GM18498 (cell line): Measurements from ENCODE around the gene SNAI1.
"Not testable (repeated sequence)": the region's sequence is repeated elsewhere in the genome, so short reads cannot be mapped to it uniquely, and the experiment has no call there.

Experiments used
- ATAC-seq: cut with Tn5 transposase; IDR thresholded peaks from one replicate; pipeline ENCODE4 v1.9.1; 2021; ENCODE audit warnings: mild to moderate bottlenecking, moderate library complexity; ENCODE audit not compliant: unreplicated experiment

SNAI1 gene

DNA sequence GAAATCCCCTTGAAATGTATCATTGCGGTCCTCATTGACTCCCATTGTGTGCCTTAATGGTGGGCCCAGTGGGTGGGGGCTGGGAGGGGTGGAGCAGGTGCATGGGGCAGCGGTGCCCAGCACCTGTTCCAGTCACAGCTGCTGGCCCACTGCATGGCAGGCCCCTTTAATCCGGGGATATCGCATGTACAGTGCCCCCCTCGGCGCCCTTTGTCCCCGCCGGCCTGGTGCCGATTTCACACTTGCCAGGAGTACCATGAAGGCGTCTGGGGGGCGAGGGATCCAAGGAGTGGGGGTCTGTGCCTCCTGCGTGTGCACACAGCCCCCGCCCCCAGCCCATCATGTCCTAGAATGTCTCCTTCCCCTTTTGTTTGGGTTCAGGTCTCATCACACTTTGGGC, 2.8 kb downstream of the SNAI1 start:
- ATAC-seq: no peak

DNA sequence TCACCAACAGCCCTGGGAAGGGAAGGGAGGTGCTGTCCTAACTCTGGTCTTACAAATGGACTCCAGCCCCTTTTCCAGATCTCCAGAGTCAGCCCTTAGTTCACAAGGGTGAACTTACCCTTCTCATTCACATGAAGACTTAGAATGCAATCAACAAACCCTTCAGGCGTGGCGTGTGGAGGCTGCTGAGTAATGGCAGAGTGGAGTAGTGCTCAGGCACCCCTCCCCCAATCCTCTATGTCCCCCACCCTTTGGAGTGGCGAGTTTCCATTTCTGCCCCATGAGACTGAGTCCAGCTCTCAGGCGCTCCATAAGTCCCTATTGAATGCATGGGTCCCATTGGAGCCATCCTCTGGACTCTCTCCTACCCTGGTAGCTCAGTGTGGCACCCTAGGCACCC, 3.3 kb downstream of the SNAI1 start:
- ATAC-seq: no peak

DNA sequence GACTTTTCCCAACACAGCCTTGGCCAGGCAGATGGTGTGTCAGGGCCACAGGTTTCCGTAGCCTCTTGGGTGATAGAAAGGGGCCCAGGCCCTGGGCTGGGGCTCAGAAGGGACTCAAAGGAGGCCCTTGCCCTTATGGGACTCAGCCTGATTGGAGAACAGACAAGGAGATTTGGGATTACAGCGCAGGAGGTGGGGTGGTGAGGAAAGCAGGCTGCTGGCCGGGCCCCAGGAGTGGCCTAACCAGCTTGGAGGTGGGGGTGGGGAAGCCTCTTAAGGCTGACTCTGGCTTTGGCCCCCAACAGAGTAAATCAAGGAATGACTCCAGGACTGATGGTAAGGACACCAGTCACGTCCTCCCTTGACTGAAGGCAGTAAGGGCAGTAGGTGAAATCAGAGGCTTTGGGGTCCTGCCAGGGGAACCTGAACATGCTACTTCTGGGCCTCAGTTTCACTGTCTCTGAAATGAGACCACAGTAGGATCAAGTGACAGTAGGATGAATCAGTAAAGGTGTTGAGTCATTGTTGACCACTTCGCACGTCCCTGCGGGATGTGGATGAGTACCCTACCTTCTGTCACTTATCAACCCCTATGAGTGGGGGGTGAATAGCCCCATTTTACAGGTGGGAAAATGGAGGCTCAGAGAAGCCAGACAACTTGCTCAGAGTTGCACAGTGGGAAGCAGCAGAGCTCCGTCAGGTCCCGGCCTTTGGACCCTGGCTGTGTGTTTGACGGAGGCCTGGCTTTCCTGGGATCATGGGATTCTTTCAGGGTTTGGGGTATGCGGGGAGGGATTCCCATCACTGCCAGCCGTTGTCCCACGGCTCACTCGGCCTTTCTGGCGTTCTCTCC, 4.5 kb downstream of the SNAI1 start:
- ATAC-seq: no peak

DNA sequence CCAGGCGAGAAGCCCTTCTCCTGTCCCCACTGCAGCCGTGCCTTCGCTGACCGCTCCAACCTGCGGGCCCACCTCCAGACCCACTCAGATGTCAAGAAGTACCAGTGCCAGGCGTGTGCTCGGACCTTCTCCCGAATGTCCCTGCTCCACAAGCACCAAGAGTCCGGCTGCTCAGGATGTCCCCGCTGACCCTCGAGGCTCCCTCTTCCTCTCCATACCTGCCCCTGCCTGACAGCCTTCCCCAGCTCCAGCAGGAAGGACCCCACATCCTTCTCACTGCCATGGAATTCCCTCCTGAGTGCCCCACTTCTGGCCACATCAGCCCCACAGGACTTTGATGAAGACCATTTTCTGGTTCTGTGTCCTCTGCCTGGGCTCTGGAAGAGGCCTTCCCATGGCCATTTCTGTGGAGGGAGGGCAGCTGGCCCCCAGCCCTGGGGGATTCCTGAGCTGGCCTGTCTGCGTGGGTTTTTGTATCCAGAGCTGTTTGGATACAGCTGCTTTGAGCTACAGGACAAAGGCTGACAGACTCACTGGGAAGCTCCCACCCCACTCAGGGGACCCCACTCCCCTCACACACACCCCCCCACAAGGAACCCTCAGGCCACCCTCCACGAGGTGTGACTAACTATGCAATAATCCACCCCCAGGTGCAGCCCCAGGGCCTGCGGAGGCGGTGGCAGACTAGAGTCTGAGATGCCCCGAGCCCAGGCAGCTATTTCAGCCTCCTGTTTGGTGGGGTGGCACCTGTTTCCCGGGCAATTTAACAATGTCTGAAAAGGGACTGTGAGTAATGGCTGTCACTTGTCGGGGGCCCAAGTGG, 5.3 kb downstream of the SNAI1 start:
- ATAC-seq: no peak

DNA sequence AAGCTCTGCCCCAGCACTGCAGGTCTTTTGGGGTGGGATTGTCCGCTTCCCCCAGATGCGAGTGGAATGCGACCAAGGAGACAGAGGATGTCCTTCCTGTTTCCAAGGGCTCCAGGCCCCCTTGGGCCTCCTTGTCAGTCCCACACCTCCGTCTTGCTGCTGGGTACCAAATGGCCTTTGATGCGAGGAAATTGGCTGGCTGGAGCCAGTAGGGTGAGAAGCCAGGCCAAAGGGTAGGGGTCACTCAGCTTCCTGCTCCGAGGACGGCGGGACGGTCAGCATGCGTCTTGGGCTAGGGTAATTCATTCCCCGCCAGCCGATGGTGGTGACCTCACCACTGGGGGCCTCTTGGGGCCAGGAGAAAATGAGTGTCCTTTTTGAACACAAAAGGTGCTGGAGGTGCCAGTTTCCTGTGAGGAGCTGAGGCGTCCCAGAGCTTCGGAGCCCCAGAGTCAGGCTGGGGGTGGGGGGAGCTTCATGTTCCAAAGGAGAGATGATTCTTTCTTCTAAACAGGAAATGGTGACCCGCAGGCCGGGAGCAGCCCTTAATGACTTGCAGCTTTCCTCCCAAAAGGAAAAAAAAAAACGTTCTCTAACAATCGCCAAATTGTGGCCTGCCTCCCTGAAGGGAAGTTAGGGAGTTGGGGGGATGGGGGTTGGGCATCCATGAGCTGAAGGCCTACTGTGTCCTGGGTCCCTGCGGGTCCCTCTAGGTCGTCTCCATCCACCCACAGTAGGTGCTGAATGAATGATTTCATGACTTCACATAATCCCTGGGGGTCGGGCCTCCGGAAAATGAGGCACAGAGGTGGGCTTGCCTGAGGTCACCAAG, 6.7 kb downstream of the SNAI1 start:
- no peak for ATAC-seq

DNA sequence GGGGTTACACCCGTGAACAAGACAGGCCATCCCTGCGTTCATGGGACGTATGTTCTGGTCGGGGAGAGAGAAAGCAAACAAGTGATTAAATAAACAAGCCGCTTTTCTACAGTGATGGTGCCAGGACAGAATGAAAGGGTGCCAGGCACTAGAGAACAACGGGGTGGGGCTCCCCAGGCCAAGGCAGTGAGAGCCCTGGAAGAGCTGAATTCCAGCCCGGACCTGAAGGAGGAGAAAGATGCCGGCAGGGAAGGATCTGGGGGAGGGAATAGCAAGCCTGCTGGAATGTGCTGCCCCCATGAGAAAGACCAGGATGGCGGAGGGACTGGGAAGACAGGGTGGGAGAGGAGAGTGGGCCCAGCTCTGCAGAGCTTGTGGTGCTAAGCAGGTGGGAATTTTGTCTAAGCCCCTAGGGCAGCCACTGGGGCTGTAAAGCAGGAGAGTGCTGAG, 7.5 kb downstream of the SNAI1 start:
- no peak for ATAC-seq

DNA sequence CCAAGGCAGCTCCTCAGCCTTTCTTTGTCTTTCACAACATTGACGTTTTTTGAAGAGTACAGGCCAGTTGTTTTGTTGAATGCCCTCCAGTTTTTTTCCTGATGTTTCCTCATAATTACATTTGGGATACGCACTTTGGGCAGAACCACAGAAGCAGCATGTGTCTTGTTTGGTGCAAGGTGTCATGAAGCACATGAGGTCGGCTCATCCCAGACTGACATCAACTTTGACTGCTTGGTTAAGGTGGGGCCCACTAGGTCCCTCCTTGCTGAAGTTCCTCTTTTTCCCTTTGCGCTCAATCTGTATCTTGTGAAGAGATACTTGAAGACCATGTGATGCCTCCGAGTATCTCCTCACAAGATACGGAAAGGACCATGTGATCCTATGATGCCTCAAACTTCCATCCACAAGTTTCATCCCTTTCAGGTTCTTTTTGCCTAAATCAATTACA, 10.5 kb downstream of the SNAI1 start:
- no peak for ATAC-seq

DNA sequence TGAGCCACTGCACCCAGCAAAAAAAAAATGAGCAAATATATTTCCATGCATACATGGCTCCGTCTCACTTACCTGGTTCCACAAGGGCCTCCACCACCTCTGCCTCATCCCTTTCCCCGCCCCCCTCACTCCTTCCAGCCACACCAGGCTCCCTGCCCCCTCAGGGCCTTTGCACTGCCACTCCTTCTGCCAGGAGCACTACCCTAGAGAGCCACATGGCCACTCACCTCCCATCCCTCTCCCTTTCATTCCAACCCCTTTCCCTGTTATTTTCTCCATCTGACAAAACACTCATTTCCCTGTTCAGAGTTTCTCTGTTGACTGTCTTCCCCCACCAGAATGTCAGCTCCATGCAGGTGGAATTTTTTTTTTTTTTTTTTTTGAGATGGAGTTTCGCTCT, 12.8 kb downstream of the SNAI1 start:
- no peak for ATAC-seq

DNA sequence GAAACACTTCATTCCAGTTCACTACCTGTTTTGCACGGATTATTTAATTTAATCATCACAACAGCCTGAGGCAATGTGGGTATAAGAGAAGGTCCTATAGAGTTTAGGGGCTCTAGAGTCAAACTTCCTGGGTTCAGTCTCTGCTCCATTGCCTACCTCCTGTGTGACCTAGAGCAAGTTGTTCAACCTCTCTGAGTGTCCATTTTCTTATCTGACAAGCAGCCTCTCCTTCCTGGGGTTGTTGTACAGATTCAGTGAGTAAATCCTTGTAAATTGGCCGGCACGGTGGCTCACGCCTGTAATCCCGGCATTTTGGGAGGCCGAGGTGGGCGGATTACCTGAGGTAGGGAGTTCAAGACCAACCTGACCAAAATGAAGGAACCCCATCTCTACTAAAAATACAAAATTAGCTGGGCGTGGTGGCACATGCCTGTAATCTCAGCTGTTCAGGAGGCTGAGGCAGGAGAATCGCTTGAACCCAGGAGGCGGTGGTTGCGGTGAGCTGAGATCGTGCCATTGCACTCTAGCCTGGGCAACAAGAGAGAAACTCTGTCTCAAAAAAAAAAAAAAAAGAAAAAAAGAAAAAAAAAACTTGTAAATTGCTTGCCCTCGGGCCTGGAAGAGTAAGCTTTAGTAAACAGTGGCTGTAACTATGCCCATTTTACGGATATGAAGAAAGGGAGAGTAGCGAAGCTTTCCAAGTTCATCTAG, 15.9 kb downstream of the SNAI1 start:
- ATAC-seq: not testable (repeated sequence)

DNA sequence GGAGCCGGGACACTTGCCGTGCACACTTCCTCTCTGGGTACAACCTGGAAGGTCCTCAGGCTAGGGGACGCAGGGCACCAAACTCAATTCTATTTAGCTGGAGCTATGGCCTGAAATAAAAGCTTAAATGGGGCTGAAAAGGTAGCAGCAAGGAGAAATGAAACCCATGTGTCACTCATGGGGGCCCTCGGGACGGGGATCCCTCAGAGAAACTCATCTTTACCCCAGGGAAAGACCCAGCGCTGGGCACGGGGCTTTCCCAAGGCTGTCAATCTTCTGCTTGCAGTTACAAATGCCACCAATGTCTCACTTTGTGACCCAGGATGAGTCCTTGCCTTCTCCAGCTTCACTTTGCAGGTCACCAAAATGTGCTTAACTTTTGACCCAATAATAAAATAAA, 16.5 kb downstream of the SNAI1 start:
- no peak for ATAC-seq

DNA sequence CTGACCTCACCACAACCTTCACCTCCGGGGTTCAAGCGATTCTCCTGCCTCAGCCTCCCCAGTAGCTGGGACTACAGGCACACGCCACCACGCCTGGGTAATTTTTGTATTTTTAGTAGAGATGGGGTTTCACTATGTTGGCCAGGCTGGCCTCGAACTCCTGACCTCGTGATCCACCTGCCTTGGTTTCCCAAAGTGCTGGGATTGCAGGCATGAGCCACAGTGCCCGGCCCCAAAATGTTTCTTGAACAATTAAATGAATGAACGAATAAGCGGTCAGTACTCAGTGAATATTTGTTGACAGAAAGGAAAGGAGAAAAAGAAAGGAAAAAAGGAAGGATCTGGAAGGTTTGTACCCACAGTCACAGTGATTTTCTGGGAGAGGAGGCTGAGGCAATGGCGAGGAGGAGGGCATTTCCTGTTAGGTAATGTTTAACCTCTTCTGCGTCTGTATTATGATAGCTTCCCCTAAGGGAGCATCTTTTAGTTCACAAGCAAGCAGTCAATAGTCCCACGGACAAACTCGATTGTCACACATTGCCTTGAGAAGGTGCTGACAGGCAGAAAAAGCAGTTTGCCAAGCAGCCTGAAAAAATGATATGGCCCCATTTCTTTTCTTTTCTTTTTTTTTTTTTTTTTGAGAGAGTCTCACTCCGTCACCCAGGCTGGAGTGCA, 17.9 kb downstream of the SNAI1 start:
- ATAC-seq: not testable (repeated sequence)

DNA sequence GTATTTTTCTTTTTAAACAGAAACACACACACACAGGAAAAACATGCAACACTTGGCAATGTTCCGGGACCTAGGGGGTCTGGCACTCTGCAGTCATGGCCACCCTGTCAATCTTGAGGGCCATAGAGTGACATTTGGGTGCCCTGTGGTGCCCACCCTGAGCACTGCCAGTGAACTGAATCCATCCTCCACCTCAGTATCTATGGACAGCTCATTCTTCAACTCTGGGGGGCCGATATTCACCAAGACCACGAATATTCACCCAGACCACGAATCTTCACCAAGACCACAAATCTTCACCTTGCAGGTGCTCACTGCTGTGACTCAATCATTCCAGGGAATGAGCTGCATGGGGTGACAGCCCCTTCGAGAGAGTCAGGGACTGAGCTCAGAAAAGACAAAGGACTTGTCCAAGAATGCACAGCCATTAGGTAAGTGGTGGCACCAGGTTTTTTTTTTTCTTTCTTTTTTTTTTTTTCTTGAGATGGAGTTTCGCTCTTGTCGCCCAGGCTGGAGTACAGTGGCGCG, 19.1 kb downstream of the SNAI1 start:
- ATAC-seq: no peak

DNA sequence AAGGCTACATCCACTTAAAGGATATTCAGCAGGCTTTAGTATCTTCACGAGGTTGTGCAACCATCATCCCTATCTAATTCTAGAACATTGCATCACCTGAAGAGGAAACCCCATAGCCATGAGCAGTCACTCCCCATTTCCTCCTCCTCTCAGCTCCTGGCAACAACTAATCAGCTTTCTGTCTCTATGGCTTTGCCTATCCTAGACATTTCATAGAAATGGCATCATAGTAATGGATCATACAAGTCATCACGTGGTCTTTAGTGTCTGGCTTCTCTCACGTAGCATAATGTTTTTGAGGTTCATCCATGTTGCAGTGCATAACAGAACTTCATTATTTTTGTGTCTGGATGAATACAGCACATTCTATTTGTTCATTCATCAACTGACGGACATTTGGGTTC, 20.5 kb downstream of the SNAI1 start:
- ATAC-seq: no peak

DNA sequence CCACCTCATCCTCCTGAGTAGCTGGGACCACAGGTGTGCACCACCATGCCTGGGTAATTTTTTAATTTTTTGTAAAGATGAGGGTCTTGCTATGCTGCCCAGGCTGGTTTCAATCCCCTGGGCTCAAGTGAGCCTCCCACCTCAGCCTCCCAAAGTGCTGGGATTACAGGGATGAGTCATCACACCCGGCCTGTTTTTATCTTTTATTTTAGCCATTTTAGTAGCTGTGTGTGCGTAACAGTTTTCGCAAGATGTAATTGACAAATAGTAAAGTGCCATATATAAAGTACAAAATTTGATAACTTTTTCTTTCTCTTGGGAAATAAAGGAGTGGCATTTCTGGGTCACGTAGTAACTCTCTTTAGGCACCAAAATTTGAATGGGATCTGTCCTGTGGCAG, 21.4 kb downstream of the SNAI1 start:
- no peak for ATAC-seq

DNA sequence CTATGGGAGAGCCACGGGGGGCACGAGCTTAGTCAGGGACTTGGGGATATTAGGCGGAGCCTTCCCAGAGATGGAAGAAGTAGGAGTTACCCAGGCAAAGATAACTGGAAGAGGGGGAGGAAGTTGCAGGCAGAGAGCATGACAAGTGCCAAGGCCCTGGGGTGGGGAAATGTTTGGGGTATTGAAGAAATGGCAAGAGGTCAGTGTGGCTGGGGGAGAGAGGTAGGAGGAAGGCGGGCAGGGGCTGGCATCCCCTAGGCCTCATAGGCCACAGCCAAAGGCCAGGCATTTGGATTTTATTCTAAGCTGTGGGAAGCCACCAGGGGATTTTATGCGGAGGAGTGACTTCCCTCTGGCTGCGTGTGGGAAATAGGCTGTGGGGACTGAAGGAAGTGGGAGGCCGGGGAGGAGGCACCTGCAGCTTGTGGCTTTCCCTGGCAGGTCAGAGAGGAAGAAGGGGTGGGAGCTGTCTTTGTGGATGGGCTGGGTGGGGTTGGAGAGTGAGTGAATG, 22.7 kb downstream of the SNAI1 start:
- no peak for ATAC-seq

DNA sequence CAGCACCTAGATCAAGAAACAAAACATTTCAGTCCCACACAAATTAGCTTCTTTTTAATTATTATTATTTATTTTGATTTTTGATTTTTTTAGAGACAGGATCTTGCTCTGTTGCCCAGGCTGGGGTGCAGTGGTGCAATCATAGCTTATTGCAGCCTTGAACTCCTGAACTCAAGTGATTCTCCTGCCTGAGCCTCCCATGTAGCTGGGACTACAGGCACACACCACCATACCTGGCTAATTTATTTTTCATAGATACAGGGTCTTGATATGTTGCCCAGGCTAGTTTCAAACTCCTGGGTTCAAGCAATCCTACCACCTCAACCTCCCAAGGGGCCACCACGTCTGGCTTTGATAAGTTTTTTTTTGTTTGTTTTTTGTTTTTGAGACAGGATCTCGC, 24.6 kb downstream of the SNAI1 start:
- no peak for ATAC-seq

DNA sequence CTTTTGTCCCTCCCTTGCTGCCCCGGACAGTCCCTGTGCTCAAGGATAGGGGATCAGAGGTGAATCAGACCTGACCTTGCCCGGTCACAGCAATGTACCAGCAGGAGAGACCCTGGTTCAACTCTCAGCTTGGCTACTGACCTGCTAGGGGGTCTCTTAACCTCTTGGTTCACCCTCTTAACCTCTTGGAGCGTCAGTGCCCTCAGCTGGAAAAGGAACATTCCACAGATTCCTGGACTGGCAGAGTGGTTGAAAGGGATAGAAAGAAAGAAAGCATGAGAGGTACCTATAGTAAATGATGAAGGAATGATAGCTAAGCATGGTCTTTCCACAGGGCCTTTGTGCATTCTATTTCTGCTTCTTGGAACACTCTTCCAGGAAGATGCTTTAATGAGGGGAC, 25.2 kb downstream of the SNAI1 start:
- no peak for ATAC-seq

DNA sequence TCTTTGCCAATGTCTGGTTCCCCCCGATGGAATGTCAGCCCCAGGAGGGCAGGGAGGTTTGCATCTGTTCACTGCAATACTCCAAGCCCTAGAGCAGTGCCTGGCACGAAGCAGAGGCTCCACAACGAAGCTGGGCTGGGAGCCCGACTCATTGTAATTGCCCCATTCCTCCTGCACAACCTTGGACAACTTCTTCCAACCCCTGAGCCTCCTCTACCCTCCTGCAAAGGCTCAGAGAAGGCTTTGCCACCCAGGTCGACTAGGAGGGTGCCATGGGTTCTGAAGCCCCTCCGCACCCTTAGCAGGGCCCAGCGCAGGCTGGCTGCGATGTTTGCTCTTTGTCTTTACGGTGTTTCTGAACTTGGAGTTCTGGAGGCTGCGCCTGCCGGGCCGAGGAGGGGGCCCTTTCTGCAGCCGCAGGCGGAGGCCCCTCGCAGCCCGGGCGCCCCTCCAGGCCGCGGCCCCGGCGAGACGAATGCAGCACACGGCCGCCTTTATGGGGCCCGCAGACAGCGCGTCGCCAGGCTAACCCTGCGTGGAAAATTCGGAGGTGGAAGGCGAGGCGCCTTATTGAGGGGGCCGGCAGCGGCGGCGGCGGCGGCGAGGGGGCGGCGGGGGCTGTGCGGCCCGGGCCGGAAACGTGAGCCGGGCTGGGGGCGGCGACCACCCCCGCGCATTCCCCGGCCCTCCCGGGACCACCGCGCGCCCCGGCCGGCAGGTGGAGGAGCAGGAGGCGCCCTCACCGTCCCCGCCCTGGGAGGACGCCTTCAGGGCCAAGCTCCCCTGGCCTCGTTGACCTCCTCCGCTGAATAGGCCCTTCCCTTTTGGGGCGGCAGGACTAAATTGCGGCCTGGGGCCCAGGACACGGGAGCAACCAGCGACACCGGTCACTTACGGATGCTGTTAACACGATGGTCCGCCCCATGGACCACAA, 27.0 kb downstream of the SNAI1 start:
- no peak for ATAC-seq
